Stimulated activated CD8-positive, alpha-beta memory T cell treated with anti-CD3 and anti-CD28 coated beads, Interleukin-7, amount 100 ng/mL, for 48 hours (primary cell): ENCODE results near the gene APOBEC3B.
"Not testable (repeated sequence)": the region's sequence is repeated elsewhere in the genome, so short reads cannot be mapped to it uniquely, and the experiment has no call there.

ENCODE experiments used
- DNase-seq, 2 donors: peaks; one replicate each; pipeline ENCODE4 v3.0.0-alpha.2; 2020; ENCODE audit warnings: low read depth in 1 of 2; ENCODE audit errors: extremely low read depth in 1 of 2

APOBEC3B gene

GRCh38 chr22:39026509-39027150 is 44.5 kb downstream of the APOBEC3B start:
- no peak for DNase-seq

GRCh38 chr22:39027717-39028116 is 45.6 kb downstream of the APOBEC3B start:
- DNase-seq = no peak

DNA sequence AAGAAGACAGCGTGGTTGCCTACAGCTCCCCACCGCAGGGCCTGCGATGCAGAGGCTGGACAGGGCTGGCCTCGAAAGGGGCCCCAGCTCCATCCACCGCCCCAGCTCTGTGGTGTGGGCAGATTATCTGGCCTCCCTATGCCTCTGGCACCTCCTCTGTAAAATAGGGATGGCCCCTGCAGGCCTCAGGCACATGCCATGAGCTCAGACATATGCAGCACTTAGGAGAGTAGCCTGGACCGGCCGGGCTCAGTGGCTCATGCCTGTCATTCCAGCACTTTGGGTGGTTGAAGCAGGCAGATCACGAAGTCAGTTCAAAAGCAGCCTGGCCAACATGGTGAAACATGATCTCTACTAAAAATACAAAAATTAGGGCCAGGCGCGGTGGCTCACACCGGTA is 46.1 kb downstream of the APOBEC3B start:
- DNase-seq = no peak

GRCh38 chr22:39029227-39029626 is 47.1 kb downstream of the APOBEC3B start:
- DNase-seq = no peak

- DNase-seq = no peak
These were observed 48.6 kb downstream of the APOBEC3B start for GRCh38 chr22:39030705-39031104.

DNA sequence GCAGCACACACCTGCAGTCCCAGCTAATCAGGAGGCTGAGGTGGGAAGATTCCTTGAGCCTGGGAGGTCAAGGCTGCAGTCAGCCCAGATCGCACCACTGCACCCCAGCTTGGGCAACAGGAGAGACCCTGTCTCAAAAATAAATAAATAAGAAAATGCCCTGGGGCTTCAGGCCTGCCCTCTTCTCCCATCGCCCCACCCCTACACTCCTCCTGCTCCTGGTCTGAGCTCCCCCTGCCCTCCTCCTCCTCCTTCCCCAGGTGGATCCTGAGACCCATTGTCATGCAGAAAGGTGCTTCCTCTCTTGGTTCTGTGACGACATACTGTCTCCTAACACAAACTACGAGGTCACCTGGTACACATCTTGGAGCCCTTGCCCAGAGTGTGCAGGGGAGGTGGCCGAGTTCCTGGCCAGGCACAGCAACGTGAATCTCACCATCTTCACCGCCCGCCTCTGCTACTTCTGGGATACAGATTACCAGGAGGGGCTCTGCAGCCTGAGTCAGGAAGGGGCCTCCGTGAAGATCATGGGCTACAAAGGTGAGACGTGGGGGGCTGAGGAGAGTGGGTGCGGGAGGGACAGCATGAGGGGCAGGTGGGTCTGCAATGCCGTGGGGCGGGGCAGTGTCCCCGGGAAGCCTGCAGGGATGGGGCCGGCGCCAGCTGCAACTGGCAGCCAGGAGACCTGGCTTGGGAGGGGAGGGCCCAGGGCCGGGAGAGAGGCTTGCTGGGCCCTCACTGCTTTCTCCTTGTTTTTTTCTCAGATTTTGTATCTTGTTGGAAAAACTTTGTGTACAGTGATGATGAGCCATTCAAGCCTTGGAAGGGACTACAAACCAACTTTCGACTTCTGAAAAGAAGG is 49.5 kb downstream of the APOBEC3B start:
- not testable (repeated sequence) for DNase-seq

GRCh38 chr22:39037071-39037470 is 54.9 kb downstream of the APOBEC3B start:
- DNase-seq = not testable (repeated sequence)

DNA sequence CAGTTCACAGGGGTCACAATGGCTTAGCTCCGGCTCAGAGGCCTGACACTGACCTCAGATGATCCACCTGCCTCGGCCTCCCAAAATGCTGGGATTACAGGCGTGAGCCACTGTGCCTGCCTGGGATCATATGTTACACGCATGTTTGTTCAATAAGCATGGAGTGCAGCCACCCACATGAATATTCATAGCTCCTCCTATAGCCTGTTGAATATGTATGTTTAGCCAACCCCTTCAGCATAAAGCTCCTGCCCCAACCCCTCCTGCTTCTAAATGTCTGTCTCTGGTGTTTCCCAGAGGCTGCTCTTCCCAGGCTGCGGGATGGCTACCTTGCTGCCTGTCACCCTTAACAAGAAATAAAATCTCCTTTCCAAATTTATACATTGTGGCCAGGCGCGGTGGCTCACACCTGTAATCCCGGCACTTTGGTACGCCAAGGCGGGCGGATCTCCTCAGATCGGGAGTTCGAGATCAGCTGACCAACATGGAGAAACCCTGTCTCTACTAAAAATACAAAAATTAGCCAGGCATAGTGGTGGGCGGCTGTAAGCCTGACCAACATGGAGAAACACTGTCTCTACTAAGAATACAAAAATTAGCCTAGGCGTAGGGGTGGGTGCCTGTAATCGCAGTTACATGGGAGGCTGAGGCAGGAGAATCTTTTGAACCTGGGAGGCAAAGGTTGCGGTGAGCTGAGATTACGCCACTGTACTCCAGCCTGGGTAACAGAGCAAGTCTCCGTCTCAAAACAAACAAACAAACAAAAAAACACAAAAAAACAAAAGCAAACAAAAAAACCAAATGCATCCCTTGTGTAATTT is 57.4 kb downstream of the APOBEC3B start:
- no peak for DNase-seq

DNA sequence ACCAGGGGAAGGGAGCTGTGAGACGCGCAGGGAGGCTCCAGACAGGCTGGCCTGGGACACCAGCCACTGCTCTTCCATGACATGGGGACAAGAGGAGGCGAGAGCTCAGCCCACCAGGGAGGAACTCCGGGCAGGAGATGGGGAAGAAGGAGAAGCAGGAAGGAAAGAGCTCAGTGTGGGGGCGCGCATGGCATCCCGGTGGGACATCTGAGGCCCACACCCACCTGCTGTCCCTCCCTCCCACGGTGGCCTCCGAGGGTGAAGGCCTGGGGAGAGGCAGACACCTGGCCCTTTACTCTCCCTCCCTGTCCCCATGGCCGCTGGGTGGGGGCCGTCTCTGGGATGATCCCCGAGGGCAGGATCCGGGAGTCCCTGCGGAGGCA is 58.0 kb downstream of the APOBEC3B start:
- not testable (repeated sequence) for DNase-seq

DNA sequence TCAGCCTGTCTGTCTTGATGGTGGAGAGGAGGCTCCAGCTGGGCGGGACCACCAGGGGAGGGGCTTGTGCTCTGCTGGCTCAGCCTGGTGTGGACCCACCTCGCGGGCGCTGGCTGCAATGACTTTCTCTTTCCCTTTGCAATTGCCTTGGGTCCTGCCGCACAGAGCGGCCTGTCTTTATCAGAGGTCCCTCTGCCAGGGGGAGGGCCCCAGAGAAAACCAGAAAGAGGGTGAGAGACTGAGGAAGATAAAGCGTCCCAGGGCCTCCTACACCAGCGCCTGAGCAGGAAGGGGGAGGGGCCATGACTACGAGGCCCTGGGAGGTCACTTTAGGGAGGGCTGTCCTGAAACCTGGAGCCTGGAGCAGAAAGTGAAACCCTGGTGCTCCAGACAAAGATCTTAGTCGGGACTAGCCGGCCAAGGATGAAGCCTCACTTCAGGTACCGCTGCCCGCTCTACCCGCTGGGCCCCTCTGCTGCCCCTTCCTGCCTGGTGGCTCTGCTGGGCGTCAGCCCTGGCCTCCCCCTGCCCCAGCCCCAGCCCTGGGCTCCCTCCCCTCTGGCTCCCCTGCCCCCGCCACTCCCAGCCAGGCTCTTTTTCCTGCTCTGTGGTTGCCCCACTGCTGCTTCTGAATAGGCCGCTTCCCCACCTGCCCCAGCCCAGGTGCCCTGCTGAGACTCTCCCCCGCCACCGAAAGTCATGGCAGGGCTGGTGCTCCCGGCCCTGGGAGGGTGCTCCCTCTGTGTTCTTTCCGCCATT is 58.6 kb downstream of the APOBEC3B start, which contains the start of gene APOBEC3F:
Gene APOBEC3F, plus strand, starts transcription at position 327 of the 759 bp plus-strand sequence. Its CDS starts 97 bp downstream, at position 424.
- peak; percentile 60 to 62 for DNase-seq

GRCh38 chr22:39041908-39042307 is 59.8 kb downstream of the APOBEC3B start:
- DNase-seq = no peak
